Measurements from ENCODE around the gene SMCO1.
"Not testable (repeated sequence)": the region's sequence is repeated elsewhere in the genome, so short reads cannot be mapped to it uniquely, and the experiment has no call there.

Gene SMCO1

DNA sequence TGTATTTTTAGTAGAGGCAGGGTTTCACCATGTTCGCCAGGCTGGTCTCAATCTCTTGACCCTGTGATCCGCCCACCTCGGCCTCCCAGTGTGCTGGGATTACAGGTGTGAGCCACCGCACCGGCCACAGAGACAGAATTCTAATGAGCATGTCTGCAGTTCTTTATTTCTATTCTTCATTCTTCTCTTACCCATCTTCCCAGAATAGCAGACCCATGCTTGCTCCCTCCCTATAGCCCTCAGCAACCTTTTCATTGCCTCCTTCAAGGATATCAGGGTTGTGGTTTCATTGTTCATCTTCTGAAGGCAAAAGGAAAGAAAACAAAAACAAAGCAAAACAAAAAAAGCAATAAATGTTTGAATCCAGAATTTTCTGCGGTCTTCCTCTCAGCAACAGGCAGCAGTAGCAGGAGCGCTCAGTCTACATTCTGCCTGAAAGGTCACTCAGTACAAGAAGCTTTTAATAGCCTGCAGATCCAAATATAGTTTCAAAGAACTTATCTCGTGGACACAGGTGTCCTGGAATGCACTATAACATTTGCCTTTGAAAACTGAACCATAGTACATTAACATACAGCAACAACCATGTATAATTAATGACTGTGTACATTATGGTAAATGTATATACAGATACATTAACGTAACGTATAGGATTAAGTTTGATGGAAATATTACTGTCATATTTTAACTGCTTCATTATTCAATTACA lies at the start of gene SMCO1:
SMCO1 (minus strand) TSS at position 434 of the 709 bp plus-strand sequence; CDS start at position 297, 137 bp downstream.
- DNase-seq: no peak

- DNase-seq: no peak
These were observed 48.6 kb upstream of the SMCO1 start for GRCh38 chr3:196563721-196564225.

- DNase-seq: no peak
These were observed 44.7 kb upstream of the SMCO1 start for GRCh38 chr3:196559826-196560225.

DNA sequence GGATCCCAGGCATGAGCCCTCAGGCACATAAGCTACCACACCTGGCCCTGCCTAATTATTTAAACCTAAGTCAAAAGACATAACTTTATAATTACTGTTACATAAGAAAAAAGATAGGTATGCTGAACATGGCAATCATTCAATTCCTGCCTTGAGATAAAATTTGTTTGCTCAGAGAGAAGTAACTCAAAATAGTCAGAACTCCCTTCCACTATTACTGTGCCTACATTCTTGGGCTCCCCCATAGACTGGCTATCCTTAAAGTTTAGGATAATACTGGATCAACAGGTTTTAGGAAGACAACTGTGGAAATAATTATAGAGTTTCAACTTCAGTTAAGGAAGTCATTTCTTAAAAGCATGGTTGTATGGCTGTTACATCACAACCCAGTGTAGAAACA lies 43.3 kb upstream of the SMCO1 start:
- DNase-seq: no peak

DNA sequence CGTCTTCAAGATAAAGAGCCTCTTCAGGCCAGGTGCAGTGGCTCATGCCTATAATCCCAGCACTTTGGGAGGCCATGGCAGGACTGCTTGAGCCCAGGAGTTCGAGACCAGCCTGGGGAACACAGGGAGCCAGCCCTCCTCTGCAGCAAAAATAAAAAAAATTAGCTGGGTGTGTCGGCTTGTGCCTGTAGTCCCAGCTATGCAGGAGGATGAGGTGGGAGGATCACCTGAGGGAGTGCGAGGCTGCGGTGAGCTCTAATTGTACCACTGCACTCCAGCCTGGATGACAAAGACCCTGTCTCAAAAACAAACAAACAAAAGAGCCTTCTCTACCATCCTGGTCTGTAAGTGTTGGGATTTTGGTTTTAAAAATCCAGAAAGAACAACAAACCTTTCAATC lies 42.1 kb upstream of the SMCO1 start:
- no peak for DNase-seq

DNA sequence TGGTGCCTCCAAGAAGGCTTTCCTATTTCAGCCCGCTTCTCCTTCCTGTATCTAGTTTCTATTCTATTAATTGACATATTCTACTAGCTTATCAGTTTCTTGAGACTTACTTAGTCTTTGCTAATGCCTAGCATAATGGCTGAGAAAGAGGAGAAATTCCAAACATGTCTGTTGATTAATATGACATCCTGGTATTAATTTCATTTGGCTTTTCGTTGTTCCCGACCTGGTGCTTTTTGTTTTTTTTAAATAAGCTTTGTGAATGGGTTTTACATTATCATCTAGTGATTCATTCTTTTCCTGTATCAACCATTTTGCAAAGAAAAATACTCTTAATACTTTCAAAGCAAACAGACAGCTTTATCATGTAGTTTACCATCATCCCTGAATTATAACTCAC lies 40.1 kb upstream of the SMCO1 start:
- no peak for DNase-seq

DNA sequence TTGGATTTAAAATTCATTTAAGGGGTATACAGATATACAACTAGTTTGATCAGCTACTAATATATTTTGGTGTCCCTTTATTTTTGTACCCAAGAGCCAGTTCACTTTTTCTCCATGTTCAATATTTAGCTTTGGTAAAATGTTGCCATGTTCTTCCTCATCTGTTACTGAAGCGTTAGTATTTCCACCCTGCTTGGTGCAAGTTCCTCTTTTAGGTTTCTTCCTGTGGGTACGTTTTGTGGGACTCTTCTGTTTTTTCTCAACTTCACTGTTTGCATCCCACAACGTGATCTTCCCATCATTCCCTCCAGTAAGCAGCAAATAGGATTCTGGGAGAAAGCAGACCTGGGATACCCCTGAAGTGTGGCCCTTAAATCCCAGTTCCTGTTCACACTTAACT lies 39.1 kb upstream of the SMCO1 start:
- no peak for DNase-seq

DNA sequence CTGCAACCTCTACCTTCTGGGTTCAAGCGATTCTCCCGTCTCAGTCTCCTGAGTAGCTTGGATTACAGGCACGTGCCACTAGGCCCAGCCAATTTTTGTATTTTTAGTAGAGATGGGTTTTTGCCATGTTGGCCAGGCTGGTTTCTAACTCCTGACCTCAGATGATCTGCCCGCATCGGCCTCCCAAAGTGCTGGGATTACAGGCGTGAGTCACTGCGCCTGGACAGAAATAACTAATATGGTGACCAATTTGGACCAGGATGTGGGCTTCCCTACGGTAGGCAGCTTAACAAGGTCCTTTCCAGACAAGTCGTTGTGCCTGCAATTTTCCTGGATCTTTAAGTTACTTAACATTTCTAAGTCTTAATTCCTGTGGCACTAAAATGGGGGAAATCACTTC lies 38.4 kb upstream of the SMCO1 start:
- DNase-seq: no peak

- DNase-seq: no peak
These were observed 37.1 kb upstream of the SMCO1 start for GRCh38 chr3:196552253-196552652.

DNA sequence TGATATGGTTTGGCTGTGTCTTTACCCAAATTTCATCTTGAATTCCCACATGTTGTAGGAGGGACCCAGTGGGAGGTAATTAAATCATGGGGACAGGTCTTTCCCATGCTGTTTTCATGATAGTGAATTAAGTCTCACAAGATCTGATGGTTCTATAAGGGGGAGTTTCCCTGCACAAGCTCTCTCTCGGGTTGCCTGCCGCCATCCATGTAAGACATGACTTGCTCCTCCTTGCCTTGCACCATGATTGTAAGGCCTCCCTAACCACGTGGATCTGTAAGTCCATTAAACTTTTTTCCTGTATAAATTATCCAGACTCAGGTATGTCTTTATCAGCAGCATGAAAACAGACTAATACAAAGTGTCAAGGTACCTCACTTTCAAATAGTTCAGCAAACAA lies 35.0 kb upstream of the SMCO1 start:
- DNase-seq: not testable (repeated sequence)

DNA sequence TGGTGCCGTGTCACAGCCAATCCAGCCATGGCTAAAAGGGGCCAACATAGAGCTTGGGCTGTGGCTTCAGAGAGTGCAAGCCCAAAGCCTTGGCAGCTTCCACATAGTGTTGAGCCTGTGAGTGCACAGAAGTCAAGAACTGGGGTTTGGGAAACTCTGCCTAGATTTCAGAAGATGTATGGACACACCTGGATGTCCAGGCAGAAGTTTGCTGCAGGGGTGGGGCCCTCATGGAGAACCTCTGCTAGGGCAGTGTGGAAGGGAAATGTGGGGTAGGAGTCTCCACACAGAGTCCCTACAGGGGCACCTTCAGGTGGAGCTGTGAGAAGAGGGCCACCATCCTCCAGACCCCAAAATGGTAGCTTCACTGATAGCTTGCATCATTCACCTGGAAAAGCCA lies 34.2 kb upstream of the SMCO1 start:
- not testable (repeated sequence) for DNase-seq

GRCh38 chr3:196547067-196547466 lies 31.9 kb upstream of the SMCO1 start:
- no peak for DNase-seq

DNA sequence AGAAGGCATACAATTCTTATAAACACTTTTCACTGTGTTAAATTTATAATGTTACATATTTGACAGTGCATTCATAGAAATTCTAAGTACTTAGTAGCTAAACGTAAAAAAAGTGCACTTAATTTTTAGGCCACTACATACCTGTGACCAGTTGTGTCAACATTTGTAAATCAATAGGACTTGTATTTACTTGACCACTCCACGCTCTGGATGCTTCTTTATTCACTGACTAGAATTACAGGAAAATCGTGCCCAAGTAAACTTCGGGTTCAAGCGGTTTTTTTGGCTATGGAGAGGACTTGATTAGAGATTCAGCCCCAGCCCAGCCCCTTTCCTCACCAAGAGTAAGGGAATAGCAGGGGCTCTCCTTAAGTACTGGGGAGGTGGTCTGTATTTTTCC lies 31.4 kb upstream of the SMCO1 start:
- DNase-seq: no peak

GRCh38 chr3:196544491-196544992 lies 29.4 kb upstream of the SMCO1 start:
- no peak for DNase-seq

- no peak for DNase-seq
These were observed 26.7 kb upstream of the SMCO1 start for GRCh38 chr3:196541684-196542445.

DNA sequence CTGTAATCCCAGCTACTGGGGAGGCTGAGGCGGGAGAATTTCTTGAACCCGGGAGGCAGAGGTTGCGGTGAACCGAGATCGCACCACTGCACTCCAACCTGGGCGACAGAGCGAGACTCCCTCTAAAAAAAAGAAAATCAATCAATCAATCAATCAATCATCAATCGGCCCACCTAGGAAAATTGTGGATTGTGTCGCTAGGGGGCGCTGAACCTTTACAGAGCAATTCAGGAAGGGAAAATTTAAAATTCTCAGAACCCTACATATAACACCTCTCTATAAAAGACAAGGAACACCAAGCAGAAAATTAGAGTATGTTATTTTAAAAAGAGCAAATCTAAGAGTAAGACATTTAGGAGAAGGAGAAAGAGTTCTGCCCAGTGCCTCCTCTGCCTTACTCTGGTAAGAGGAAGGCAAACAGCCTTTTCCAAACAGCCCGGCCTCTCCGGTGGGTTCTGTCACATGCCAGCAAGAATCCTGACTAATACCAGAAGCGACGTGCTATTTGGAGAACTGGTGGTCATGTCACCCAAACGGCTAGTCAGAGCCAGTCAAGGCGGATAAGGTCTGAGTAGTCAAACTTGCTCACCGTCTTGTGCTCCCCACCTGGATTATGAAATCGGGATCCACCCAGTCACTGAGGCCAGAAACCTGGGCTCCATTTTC lies 22.3 kb upstream of the SMCO1 start:
- DNase-seq: no peak

GRCh38 chr3:196533260-196533681 lies 18.1 kb upstream of the SMCO1 start:
- no peak for DNase-seq

GRCh38 chr3:196531418-196531817 lies 16.3 kb upstream of the SMCO1 start:
- no peak for DNase-seq

- peak; percentile 34 for DNase-seq
These were observed 13.6 kb upstream of the SMCO1 start for GRCh38 chr3:196528639-196529233.

- no peak for DNase-seq
These were observed 10.0 kb upstream of the SMCO1 start for GRCh38 chr3:196525141-196525540.

- DNase-seq: no peak
These were observed 9.4 kb upstream of the SMCO1 start for GRCh38 chr3:196524527-196524926.

DNA sequence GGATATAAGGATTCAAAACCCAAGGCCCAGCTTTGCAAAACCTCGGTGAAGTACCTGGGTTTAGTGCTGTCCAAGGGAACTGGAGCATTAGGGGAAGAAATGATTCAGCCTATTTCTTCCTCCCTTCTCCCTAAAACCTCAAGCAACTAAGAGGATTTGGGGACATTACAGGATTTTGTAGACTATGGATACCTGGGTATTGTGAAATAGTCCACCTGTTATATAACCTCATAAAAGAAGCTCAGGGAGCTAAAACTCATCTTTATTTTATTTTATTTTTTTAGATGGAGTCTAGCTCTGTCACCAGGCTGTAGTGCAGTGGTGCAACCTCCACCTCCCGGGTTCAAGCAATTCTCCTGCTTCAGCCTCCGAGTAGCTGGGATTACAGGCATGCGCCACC lies 8.7 kb upstream of the SMCO1 start:
- DNase-seq: no peak

- not testable (repeated sequence) for DNase-seq
These were observed 6.1 kb upstream of the SMCO1 start for GRCh38 chr3:196521291-196521690.

Data from NCI-H510A (cell line).